C4-2B (cell line): Measurements from ENCODE around the gene ZNF385B.

ENCODE experiments used
- ZFX ChIP-seq: fragments of 450-650 bp; IDR thresholded peaks from 2 replicates; pipeline ENCODE4 v1.6.1; 2017
- TF ChIP-seq, protein P1 (sequence below): fragments of 450-650 bp; conservative IDR thresholded peaks from 2 replicates; pipeline ENCODE4 v1.5.1; 2017; ENCODE audit warnings: mild to moderate bottlenecking

DNA sequence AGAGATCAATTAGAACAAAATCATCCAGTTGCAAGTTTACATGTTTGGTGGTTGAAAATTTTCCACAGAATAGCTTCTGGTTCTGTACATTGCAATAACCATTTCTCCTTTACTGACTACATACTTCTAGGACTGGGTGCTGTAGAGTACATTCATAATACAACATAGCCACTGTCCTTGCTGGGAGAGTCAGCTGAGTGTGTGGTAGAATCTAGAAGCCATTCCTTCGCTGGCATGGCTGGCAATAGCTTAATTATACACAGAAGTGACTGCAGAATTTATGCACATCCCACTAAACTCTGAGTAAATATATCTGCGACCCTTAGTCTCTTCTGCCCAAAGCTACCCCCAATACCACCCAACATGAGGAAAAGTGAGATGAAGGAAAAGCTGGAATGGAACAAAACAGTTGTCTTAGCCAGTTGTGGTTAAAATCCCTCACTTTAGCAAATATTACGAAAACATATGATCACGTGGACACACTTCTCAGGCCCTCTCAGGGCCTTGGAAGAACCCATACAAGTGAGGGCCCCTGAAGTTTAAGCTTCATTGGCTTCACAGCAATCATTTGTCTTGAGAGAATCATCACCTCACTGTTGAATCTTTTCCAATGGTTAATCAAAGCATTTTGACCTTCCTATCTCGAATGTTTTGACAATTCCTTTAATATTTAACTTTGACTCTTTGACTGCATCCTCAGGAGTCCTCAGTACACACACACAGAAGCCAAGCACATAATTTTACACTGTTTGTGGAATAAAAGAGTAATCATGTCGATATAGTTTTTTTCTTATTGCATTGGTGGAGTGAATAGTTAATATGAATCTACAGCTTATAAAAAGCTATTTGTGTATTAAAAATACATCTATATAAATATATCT lies 225.1 kb downstream of the ZNF385B start:
- TF ChIP-seq, protein P1, sequence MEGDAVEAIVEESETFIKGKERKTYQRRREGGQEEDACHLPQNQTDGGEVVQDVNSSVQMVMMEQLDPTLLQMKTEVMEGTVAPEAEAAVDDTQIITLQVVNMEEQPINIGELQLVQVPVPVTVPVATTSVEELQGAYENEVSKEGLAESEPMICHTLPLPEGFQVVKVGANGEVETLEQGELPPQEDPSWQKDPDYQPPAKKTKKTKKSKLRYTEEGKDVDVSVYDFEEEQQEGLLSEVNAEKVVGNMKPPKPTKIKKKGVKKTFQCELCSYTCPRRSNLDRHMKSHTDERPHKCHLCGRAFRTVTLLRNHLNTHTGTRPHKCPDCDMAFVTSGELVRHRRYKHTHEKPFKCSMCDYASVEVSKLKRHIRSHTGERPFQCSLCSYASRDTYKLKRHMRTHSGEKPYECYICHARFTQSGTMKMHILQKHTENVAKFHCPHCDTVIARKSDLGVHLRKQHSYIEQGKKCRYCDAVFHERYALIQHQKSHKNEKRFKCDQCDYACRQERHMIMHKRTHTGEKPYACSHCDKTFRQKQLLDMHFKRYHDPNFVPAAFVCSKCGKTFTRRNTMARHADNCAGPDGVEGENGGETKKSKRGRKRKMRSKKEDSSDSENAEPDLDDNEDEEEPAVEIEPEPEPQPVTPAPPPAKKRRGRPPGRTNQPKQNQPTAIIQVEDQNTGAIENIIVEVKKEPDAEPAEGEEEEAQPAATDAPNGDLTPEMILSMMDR: no peak
- no peak for TF ChIP-seq ZFX
